Measurements from ENCODE around the gene PAX2. TPM values are rescaled to one million over a fixed set of nuclear protein-coding genes. Genes with fewer than 3 reads are reported as not detected.

PAX2 gene
- polyA plus RNA-seq, 2 of the 4 experiments (the other 2 are of a cell fraction), result 0.06 to 0.21 TPM

- Histone ChIP-seq H3K27ac (no peak overlapping the region), H3K4me1 (peaks cover 16% of the 10 kb centered on the region), H3K4me2 (no peak overlapping the region), H3K9me3 (no peaks in the 10 kb centered on the region), H3K4me3 (no peak overlapping the region)
- no peak for TF ChIP-seq ELK1 (IDR thresholded peaks at IDR 0.05; ENCODE audit: low read depth, low read length)
- TF ChIP-seq E2F6 (IDR thresholded peaks at IDR 0.05; ENCODE audit: borderline replicate concordance, low read depth), result no peak
- TF ChIP-seq HEYL (CRISPR knock-in tag; IDR thresholded peaks at IDR 0.05), result no peak
- no peak for TF ChIP-seq HMGXB4 (CRISPR knock-in tag; IDR thresholded peaks at IDR 0.05; ENCODE audit: borderline replicate concordance)
- TF ChIP-seq JUNB (IDR thresholded peaks at IDR 0.05), result no peak
- DNase-seq (ENCODE audit: low read depth in 1 of 2, low spot score in 1 of 2), result no peak
- CTCF ChIA-PET, result interaction anchor here (0.7 to 4.0 kb wide), 5 partner anchors 9 to 173 kb away, joined by 3 to 38 read pairs (median 4); partner anchors contain the start of gene PAX2
- no peak for ATAC-seq
- POLR2A ChIA-PET, result no interaction called here
- no peak for FAIRE-seq
- WGBS (ENCODE audit: missing lambda C conversion rate), result 89% methylated on average over 7 of the region's 7 CpGs
These were observed 10.4 kb upstream of the PAX2 start for GRCh38 chr10:100735087-100735336.

- POLR2A ChIA-PET, result no interaction called here
- CTCF ChIA-PET, result interaction anchor here (0.7 to 10.8 kb wide), 6 partner anchors 8 to 173 kb away, joined by 3 to 129 read pairs (median 6); partner anchors contain the start of gene PAX2
- H3K4me1 ChIP-seq, result peaks cover 18% of the 10 kb centered on the region
These were observed 9.8 kb upstream of the PAX2 start for GRCh38 chr10:100735337-100736143.

GRCh38 chr10:100736144-100736808 lies 9.1 kb upstream of the PAX2 start:
- POLR2A ChIA-PET, result no interaction called here
- ATAC-seq, result no peak

More at GRCh38 chr10:100735337-100736143, 9.8 kb upstream of the PAX2 start:
- Histone ChIP-seq H3K27ac (no peak overlapping the region), H3K4me3 (no peak overlapping the region), H3K4me2 (no peak overlapping the region), H3K9me3 (no peaks in the 10 kb centered on the region)
- no peak for TF ChIP-seq HES2 (IDR thresholded peaks at IDR 0.05)
- TF ChIP-seq GATA3 (IDR thresholded peaks at IDR 0.05; ENCODE audit: borderline replicate concordance), result no peak
- ATAC-seq, result no peak
- DNase-seq (ENCODE audit: low read depth in 1 of 2, low spot score in 1 of 2), result no peak
- FAIRE-seq, result no peak
- 94% methylated on average over 67 of the region's 73 CpGs for WGBS (ENCODE audit: missing lambda C conversion rate)

GRCh38 chr10:100736809-100737354 lies 8.5 kb upstream of the PAX2 start:
- Histone ChIP-seq H3K27ac (no peak overlapping the region), H3K9me3 (no peaks in the 10 kb centered on the region), H3K4me3 (no peak overlapping the region), H3K4me2 (no peak overlapping the region), H3K4me1 (peaks cover 9% of the 10 kb centered on the region)
- no peak for ATAC-seq
- WGBS (ENCODE audit: missing lambda C conversion rate), result 90% methylated on average over 7 of the region's 7 CpGs
- ChIA-PET POLR2A (no interaction called here), CTCF (interaction anchor here (0.6 to 10.8 kb wide), 6 partner anchors 7 to 186 kb away, joined by 3 to 129 read pairs (median 4); no protein-coding TSS in a partner anchor)
- no peak for TF ChIP-seq NFE2L2 (conservative IDR thresholded peaks at IDR 0.05; ENCODE audit: low read length)
- no peak for DNase-seq (ENCODE audit: low read depth in 1 of 2, low spot score in 1 of 2)
- no peak for FAIRE-seq

More at GRCh38 chr10:100736144-100736808, 9.1 kb upstream of the PAX2 start:
- CTCF ChIA-PET, result interaction anchor here (0.6 to 10.8 kb wide), 5 partner anchors 8 to 142 kb away, joined by 3 to 129 read pairs (median 7); partner anchors contain the start of gene PAX2
- Histone ChIP-seq H3K27ac (no peak overlapping the region), H3K4me2 (no peak overlapping the region), H3K4me1 (peaks cover 15% of the 10 kb centered on the region), H3K9me3 (no peaks in the 10 kb centered on the region), H3K4me3 (no peak overlapping the region)
- 80% methylated on average over 6 of the region's 6 CpGs for WGBS (ENCODE audit: missing lambda C conversion rate)
- FAIRE-seq (no peak), DNase-seq (ENCODE audit: low read depth in 1 of 2, low spot score in 1 of 2) (no peak)
- TF ChIP-seq KDM5A (IDR thresholded peaks at IDR 0.05) (no peak), PHF8 (IDR thresholded peaks at IDR 0.05; ENCODE audit: borderline replicate concordance, low read depth) (no peak), ZC3H11A (IDR thresholded peaks at IDR 0.05) (no peak), NPAS2 (CRISPR knock-in tag; IDR thresholded peaks at IDR 0.05; ENCODE audit: borderline replicate concordance) (no peak)

All from A549 (cell line).